Measurements from ENCODE around the gene FBXO8. TPM values are rescaled to one million over a fixed set of nuclear protein-coding genes. Genes with fewer than 3 reads are reported as not detected.

The FBXO8 gene
- total RNA-seq, 1 experiment from 2014 or later = 5.8 TPM

DNA sequence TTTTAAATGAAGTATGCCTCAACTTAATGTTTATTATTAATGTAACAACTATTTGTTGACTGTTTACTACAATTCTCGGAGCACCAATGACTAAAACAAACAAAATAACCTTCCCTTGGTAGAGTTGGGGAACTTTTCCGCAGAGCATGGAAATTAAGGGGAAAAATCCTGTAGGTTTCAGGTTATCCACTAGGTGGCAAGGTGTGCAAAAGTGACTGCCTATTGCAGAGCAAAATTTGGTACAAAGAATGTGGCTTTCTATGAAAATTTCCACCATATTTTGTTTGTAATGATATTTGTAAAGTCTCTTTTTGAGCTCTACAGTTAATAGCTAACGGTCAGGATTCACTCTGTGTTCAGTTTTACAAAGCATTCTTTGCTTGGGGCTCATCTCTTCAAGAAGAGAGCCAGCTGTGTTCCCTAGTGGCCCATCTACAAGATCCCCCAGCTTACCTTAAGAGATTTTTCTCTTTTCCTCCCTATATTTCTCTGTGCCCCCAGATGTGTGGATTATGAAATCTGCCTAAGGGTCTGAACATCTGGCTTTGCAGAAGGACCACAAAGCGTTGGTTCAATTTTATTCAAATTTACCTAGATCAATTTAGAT is 61.1 kb downstream of the FBXO8 start:
- Histone ChIP-seq H3K9me3 (ENCODE audit: control insufficient read depth, insufficient read depth, low read depth, low read length) (no peaks in the 10 kb centered on the region), H3K4me1 (ENCODE audit: control insufficient read depth, insufficient read depth, low read length) (no peaks in the 10 kb centered on the region), H3K27me3 (ENCODE audit: control insufficient read depth, insufficient read depth, low read length) (no peaks in the 10 kb centered on the region), H3K4me3 (ENCODE audit: low read depth in 2 of 2, low read length in 2 of 2) (no peak overlapping the region), H3K36me3 (ENCODE audit: control insufficient read depth, insufficient read depth, low read length) (no peaks in the 10 kb centered on the region), H3K27ac (ENCODE audit: low read length) (no peak overlapping the region)
- ATAC-seq = peak; percentile 78; the same call in 1 of the 2 replicates
- BruUV-seq (replicated peaks) = no TSS peak
- in situ Hi-C loops (cut with HindIII; ENCODE audit: low pct_unique_long_range_greater_than_20kb, low sequenced_read_pairs) = no loop called here
- CTCF ChIA-PET = no interaction called here
- POLR2A ChIA-PET = no interaction called here
- DNase-seq (ENCODE audit: low read depth, low spot score) = no peak
- intact Hi-C loops (cut with micrococcal nuclease; ENCODE audit: unreplicated experiment) = loop anchor here (5.0 kb wide), 1 partner anchor 95 kb away; no protein-coding TSS in a partner anchor
- TF ChIP-seq, protein P1, sequence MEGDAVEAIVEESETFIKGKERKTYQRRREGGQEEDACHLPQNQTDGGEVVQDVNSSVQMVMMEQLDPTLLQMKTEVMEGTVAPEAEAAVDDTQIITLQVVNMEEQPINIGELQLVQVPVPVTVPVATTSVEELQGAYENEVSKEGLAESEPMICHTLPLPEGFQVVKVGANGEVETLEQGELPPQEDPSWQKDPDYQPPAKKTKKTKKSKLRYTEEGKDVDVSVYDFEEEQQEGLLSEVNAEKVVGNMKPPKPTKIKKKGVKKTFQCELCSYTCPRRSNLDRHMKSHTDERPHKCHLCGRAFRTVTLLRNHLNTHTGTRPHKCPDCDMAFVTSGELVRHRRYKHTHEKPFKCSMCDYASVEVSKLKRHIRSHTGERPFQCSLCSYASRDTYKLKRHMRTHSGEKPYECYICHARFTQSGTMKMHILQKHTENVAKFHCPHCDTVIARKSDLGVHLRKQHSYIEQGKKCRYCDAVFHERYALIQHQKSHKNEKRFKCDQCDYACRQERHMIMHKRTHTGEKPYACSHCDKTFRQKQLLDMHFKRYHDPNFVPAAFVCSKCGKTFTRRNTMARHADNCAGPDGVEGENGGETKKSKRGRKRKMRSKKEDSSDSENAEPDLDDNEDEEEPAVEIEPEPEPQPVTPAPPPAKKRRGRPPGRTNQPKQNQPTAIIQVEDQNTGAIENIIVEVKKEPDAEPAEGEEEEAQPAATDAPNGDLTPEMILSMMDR (IDR thresholded peaks at IDR 0.05) = peak; percentile 67
- TF ChIP-seq SIN3A (IDR thresholded peaks at IDR 0.05; ENCODE audit: borderline replicate concordance, insufficient read depth, low read depth, low read length) = no peak

DNA sequence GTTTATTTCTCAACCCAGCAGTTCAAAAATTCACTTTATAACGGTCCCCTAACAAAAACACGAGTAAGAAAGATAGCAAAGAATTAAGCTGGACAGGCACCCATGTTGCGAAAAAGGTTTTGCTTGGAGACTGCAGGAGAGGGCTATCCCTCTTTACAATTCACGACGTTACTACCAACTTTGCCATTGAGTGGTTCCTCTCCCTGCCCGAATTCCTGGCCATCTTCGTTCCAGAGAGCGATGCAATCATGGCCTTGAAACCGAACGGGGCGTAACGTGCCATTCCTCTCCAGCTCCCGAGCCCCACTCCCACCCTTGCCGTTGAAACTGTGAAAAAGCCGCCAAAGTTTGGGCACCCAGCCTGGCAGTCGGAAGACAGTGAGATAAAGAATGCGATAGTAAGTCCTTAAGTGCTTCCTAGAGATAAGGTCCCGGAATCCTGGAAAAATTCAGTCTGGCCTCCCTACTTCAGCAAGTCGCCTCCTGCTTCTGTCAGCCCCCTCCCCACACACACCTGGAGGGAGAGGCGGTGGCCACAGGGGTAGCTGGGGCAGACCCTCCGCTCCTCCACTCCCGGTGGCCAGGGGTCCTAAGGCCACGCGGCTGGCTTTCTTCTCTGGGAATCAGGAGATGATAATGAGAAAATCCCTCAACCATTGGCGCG is 65.2 kb downstream of the FBXO8 start:
- Histone ChIP-seq H3K4me1 (ENCODE audit: control insufficient read depth, insufficient read depth, low read length) (no peaks in the 10 kb centered on the region), H3K9me3 (ENCODE audit: control insufficient read depth, insufficient read depth, low read depth, low read length) (no peaks in the 10 kb centered on the region), H3K36me3 (ENCODE audit: control insufficient read depth, insufficient read depth, low read length) (no peaks in the 10 kb centered on the region), H3K27me3 (ENCODE audit: control insufficient read depth, insufficient read depth, low read length) (no peaks in the 10 kb centered on the region), H3K27ac (ENCODE audit: low read length) (no peak overlapping the region), H3K4me3 (ENCODE audit: low read depth in 2 of 2, low read length in 2 of 2) (peak overlapping the region; percentile 33 to 51)
- ChIA-PET CTCF (no interaction called here), POLR2A (no interaction called here)
- DNase-seq (ENCODE audit: low read depth, low spot score) (no peak), ATAC-seq (no peak)
- intact Hi-C loops (cut with micrococcal nuclease; ENCODE audit: unreplicated experiment) (no loop called here), in situ Hi-C loops (cut with HindIII; ENCODE audit: low pct_unique_long_range_greater_than_20kb, low sequenced_read_pairs) (no loop called here)
- BruUV-seq (replicated peaks) = no TSS peak
- TF ChIP-seq SIN3A (IDR thresholded peaks at IDR 0.05; ENCODE audit: borderline replicate concordance, insufficient read depth, low read depth, low read length) (no peak), POLR2AphosphoS5 (IDR thresholded peaks at IDR 0.05; ENCODE audit: low read depth, low read length) (no peak), TCF7L2 (IDR thresholded peaks at IDR 0.05; ENCODE audit: low read depth, low read length) (no peak)
- TF ChIP-seq, protein P1 (IDR thresholded peaks at IDR 0.05) = no peak
- TF ChIP-seq, protein P2, sequence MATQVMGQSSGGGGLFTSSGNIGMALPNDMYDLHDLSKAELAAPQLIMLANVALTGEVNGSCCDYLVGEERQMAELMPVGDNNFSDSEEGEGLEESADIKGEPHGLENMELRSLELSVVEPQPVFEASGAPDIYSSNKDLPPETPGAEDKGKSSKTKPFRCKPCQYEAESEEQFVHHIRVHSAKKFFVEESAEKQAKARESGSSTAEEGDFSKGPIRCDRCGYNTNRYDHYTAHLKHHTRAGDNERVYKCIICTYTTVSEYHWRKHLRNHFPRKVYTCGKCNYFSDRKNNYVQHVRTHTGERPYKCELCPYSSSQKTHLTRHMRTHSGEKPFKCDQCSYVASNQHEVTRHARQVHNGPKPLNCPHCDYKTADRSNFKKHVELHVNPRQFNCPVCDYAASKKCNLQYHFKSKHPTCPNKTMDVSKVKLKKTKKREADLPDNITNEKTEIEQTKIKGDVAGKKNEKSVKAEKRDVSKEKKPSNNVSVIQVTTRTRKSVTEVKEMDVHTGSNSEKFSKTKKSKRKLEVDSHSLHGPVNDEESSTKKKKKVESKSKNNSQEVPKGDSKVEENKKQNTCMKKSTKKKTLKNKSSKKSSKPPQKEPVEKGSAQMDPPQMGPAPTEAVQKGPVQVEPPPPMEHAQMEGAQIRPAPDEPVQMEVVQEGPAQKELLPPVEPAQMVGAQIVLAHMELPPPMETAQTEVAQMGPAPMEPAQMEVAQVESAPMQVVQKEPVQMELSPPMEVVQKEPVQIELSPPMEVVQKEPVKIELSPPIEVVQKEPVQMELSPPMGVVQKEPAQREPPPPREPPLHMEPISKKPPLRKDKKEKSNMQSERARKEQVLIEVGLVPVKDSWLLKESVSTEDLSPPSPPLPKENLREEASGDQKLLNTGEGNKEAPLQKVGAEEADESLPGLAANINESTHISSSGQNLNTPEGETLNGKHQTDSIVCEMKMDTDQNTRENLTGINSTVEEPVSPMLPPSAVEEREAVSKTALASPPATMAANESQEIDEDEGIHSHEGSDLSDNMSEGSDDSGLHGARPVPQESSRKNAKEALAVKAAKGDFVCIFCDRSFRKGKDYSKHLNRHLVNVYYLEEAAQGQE (IDR thresholded peaks at IDR 0.05; ENCODE audit: insufficient read depth in 1 of 2, low read depth in 2 of 2, low read length in 1 of 2) = no peak
